Activated CD8-positive, alpha-beta memory T cell treated with anti-CD3 and anti-CD28 coated beads for 1 hour (primary cell): Measurements from ENCODE around the gene CHMP6.
"Not testable (repeated sequence)": the region's sequence is repeated elsewhere in the genome, so short reads cannot be mapped to it uniquely, and the experiment has no call there.

Source experiments
- DNase-seq, 2 donors: peaks; one replicate each; pipeline ENCODE4 v3.0.0-alpha.2; 2020; ENCODE audit warnings: low read depth in 1 of 2; ENCODE audit errors: extremely low read depth in 1 of 2

The CHMP6 gene

GRCh38 chr17:81028506-81028858, 36.8 kb downstream of the CHMP6 start:
- no peak for DNase-seq

- DNase-seq: no peak
These were observed 38.2 kb downstream of the CHMP6 start for GRCh38 chr17:81029859-81030258.

- DNase-seq: not testable (repeated sequence)
These were observed 38.7 kb downstream of the CHMP6 start for GRCh38 chr17:81030312-81030711.

- no peak for DNase-seq
These were observed 39.3 kb downstream of the CHMP6 start for GRCh38 chr17:81030741-81031565.

- no peak for DNase-seq
These were observed 40.2 kb downstream of the CHMP6 start for GRCh38 chr17:81031566-81032550.

- DNase-seq: no peak
These were observed 41.2 kb downstream of the CHMP6 start for GRCh38 chr17:81032641-81033480.

- no peak for DNase-seq
These were observed 42.0 kb downstream of the CHMP6 start for GRCh38 chr17:81033535-81034167.

- DNase-seq: no peak
These were observed 42.6 kb downstream of the CHMP6 start for GRCh38 chr17:81034168-81034777.

- peak; percentile 96 to 99 for DNase-seq
These were observed 43.3 kb downstream of the CHMP6 start, which contains the start of gene BAIAP2 for GRCh38 chr17:81034779-81035520. Gene BAIAP2, plus strand, starts transcription at chr17:81035151. Its CDS starts 104 bp downstream, at chr17:81035255.

- DNase-seq: no peak
These were observed 44.0 kb downstream of the CHMP6 start for GRCh38 chr17:81035521-81036196.

GRCh38 chr17:81036197-81036941, 44.7 kb downstream of the CHMP6 start:
- DNase-seq: no peak

GRCh38 chr17:81037026-81037797, 45.6 kb downstream of the CHMP6 start:
- no peak for DNase-seq

GRCh38 chr17:81037798-81038733, 46.4 kb downstream of the CHMP6 start:
- no peak for DNase-seq

- no peak for DNase-seq
These were observed 47.5 kb downstream of the CHMP6 start for GRCh38 chr17:81039096-81039495.

GRCh38 chr17:81039854-81040758, 48.5 kb downstream of the CHMP6 start:
- DNase-seq: no peak
